Naive thymus-derived CD8-positive, alpha-beta T cell (primary cell): Measurements from ENCODE around the gene TBKBP1. TPM values are rescaled to one million over a fixed set of nuclear protein-coding genes. Genes with fewer than 3 reads are reported as not detected.

Experiments used
- ATAC-seq, 2 donors: fragments of 150-1000 bp; cut with Tn5 transposase in 1 of 2; sonication (Bioruptor Pico), chemical (Tn5 transposase) in 1 of 2; 1 replicate in 1 of 2; 2 replicates in 1 of 2; pipeline ENCODE4 v1.10.0; 2021; ENCODE audit warnings: mild to moderate bottlenecking in 2 of 2, moderate library complexity in 2 of 2
- POLR2A ChIA-PET: fragments of 350-600 bp; sonication (Branson Sonifier 250); formaldehyde crosslinking; loops from one replicate; lab custom pipeline; 2021; ENCODE audit warnings: antibody characterized with exemption; lab: Charles Lee
- DNase-seq, 10 donors: peaks; one replicate each; pipeline versions ENCODE4 v3.0.0 to v3.0.0-alpha.2; 2020 to 2022
- H3K27ac Mint-ChIP-seq, 10 donors: one replicate each; pipeline ENCODE4 v1.8.0; 2020 to 2022; ENCODE audit warnings: mild to moderate bottlenecking in 10 of 10, mixed read lengths in 10 of 10, moderate library complexity in 4 of 10, inconsistent platforms in 1 of 10
- H3K27me3 Mint-ChIP-seq, 5 donors: one replicate each; pipeline ENCODE4 v1.8.0; 2021 to 2022; ENCODE audit warnings: mixed read lengths in 5 of 5
- H3K36me3 Mint-ChIP-seq, 3 donors: one replicate each; pipeline ENCODE4 v1.8.0; 2020 to 2022; ENCODE audit warnings: mixed read lengths in 3 of 3, mild to moderate bottlenecking in 2 of 3, inconsistent platforms in 1 of 3
- H3K4me1 Mint-ChIP-seq, 4 donors: one replicate each; pipeline ENCODE4 v1.8.0; 2021 to 2022; ENCODE audit warnings: mixed read lengths in 4 of 4
- H3K4me3 Mint-ChIP-seq, 10 donors: one replicate each; pipeline ENCODE4 v1.8.0; 2020 to 2022; ENCODE audit warnings: mild to moderate bottlenecking in 10 of 10, mixed read lengths in 10 of 10, moderate library complexity in 6 of 10, inconsistent platforms in 1 of 10
- H3K9me3 Mint-ChIP-seq, 9 donors: one replicate each; pipeline ENCODE4 v1.8.0; 2020 to 2022; ENCODE audit warnings: mixed read lengths in 9 of 9, mild to moderate bottlenecking in 3 of 9, inconsistent platforms in 1 of 9, moderate library complexity in 1 of 9
- polyA plus RNA-seq, 3 donors: library from polyadenylated mRNA; unstranded; fragments of 300-500 nt; fragmentation: Illumina TruSeq; gene quantifications; one replicate each; pipeline ENCODE4 v1.2.3, GENCODE V29; 2021
- total RNA-seq, 8 experiments: library from RNA in 2 of 8; stranded (reverse) in 2 of 8; gene quantifications; one replicate each; pipeline ENCODE4 v1.2.3 and lab custom pipeline; 2021 to 2026

Gene TBKBP1
- total and polyA plus RNA-seq, 5 experiments from 2014 or later: 0.07 to 3.1 (median 1.0) TPM; not detected in 1

GRCh38 chr17:47701608-47702007 is 7.6 kb downstream of the TBKBP1 start:
- Mint-ChIP-seq H3K4me1 (peaks cover 38 to 71% (median 60%) of the 10 kb centered on the region in 4 donors), H3K27me3 (no peaks in the 10 kb centered on the region), H3K36me3 (no peaks in the 10 kb centered on the region), H3K27ac (peak overlapping the region in 3 of 10 donors; percentile 59 to 91 (median 70)), H3K9me3 (no peaks in the 10 kb centered on the region), H3K4me3 (peak overlapping the region in 4 of 10 donors; percentile 18 to 86 (median 54))
- ATAC-seq (no peak), DNase-seq (no peak)
- POLR2A ChIA-PET: interaction anchor here (1.2 kb wide), 1 partner anchor 39 kb away, joined by 3 read pairs; no protein-coding TSS in a partner anchor

GRCh38 chr17:47702391-47702995 is 8.5 kb downstream of the TBKBP1 start:
- no peaks in the 10 kb centered on the region for H3K9me3 Mint-ChIP-seq
- H3K4me1 Mint-ChIP-seq: peaks cover 46 to 79% (median 68%) of the 10 kb centered on the region in 4 donors
- H3K36me3 Mint-ChIP-seq: no peaks in the 10 kb centered on the region
- no peak for DNase-seq
- ATAC-seq: no peak
- H3K27me3 Mint-ChIP-seq: no peaks in the 10 kb centered on the region
- H3K27ac Mint-ChIP-seq: peak overlapping the region in 7 of 10 donors; percentile 40 to 91 (median 68)
- POLR2A ChIA-PET: no interaction called here
- H3K4me3 Mint-ChIP-seq: peak overlapping the region; percentile 7 to 63 (median 50)

GRCh38 chr17:47703191-47703591 is 9.2 kb downstream of the TBKBP1 start:
- POLR2A ChIA-PET: no interaction called here
- peak overlapping the region in 8 of 10 donors; percentile 20 to 89 (median 70) for H3K27ac Mint-ChIP-seq
- H3K27me3 Mint-ChIP-seq: no peaks in the 10 kb centered on the region
- ATAC-seq: peak; percentile 34 to 58
- H3K4me3 Mint-ChIP-seq: peak overlapping the region; percentile 57 to 82 (median 72)
- H3K9me3 Mint-ChIP-seq: no peaks in the 10 kb centered on the region
- peak in 6 of 10 donors; percentile 17 to 66 (median 46) for DNase-seq
- peaks cover 44 to 79% (median 72%) of the 10 kb centered on the region in 4 donors for H3K4me1 Mint-ChIP-seq
- H3K36me3 Mint-ChIP-seq: no peaks in the 10 kb centered on the region

- Mint-ChIP-seq H3K27me3 (no peaks in the 10 kb centered on the region), H3K27ac (peak overlapping the region in 9 of 10 donors; percentile 47 to 89 (median 72)), H3K36me3 (no peaks in the 10 kb centered on the region), H3K4me3 (peak overlapping the region; percentile 57 to 82 (median 72)), H3K4me1 (peaks cover 44 to 78% (median 70%) of the 10 kb centered on the region in 4 donors), H3K9me3 (no peaks in the 10 kb centered on the region)
- POLR2A ChIA-PET: interaction anchor here (0.8 to 1.1 kb wide), 2 partner anchors 11 to 29 kb away, joined by 4 read pairs; partner anchors contain the start of gene TBX21
- ATAC-seq: no peak
- no peak for DNase-seq
Measured at GRCh38 chr17:47703671-47704070, 9.7 kb downstream of the TBKBP1 start.

GRCh38 chr17:47704116-47704515 is 10.2 kb downstream of the TBKBP1 start:
- DNase-seq (no peak), ATAC-seq (no peak)
- peak overlapping the region in 9 of 10 donors; percentile 31 to 82 (median 71) for H3K4me3 Mint-ChIP-seq
- no peaks in the 10 kb centered on the region for H3K36me3 Mint-ChIP-seq
- peaks cover 42 to 76% (median 66%) of the 10 kb centered on the region in 4 donors for H3K4me1 Mint-ChIP-seq
- no peaks in the 10 kb centered on the region for H3K27me3 Mint-ChIP-seq
- POLR2A ChIA-PET: interaction anchor here (0.8 to 1.1 kb wide), 3 partner anchors 8 to 28 kb away, joined by 3 to 4 read pairs (median 4); partner anchors contain the start of gene TBX21
- peak overlapping the region in 8 of 10 donors; percentile 15 to 89 (median 80) for H3K27ac Mint-ChIP-seq
- no peaks in the 10 kb centered on the region for H3K9me3 Mint-ChIP-seq

- H3K4me3 Mint-ChIP-seq: peak overlapping the region in 9 of 10 donors; percentile 49 to 76 (median 72)
- peaks cover 40 to 74% (median 65%) of the 10 kb centered on the region in 4 donors for H3K4me1 Mint-ChIP-seq
- DNase-seq (peak in 1 of 10 donors; percentile 42), ATAC-seq (no peak)
- H3K27ac Mint-ChIP-seq: peak overlapping the region; percentile 18 to 89 (median 65)
- no peaks in the 10 kb centered on the region for H3K9me3 Mint-ChIP-seq
- POLR2A ChIA-PET: interaction anchor here (0.8 to 1.6 kb wide), 4 partner anchors 8 to 28 kb away, joined by 3 to 4 read pairs (median 4); partner anchors contain the start of gene TBX21
- H3K27me3 Mint-ChIP-seq: no peaks in the 10 kb centered on the region
- no peaks in the 10 kb centered on the region for H3K36me3 Mint-ChIP-seq
Measured at GRCh38 chr17:47704736-47705135, 10.8 kb downstream of the TBKBP1 start.

- Mint-ChIP-seq H3K36me3 (no peaks in the 10 kb centered on the region), H3K9me3 (no peaks in the 10 kb centered on the region), H3K27me3 (no peaks in the 10 kb centered on the region), H3K27ac (peak overlapping the region; percentile 37 to 89 (median 74)), H3K4me3 (peak overlapping the region in 9 of 10 donors; percentile 52 to 75 (median 72)), H3K4me1 (peaks cover 42 to 70% (median 67%) of the 10 kb centered on the region in 4 donors)
- POLR2A ChIA-PET: interaction anchor here (1.3 to 1.6 kb wide), 2 partner anchors 16 to 27 kb away, joined by 3 to 5 read pairs; no protein-coding TSS in a partner anchor
- peak in 1 of 10 donors; percentile 61 for DNase-seq
- ATAC-seq: peak; percentile 3 to 21
Measured at GRCh38 chr17:47705536-47706530, 11.9 kb downstream of the TBKBP1 start.

GRCh38 chr17:47707056-47707804 is 13.3 kb downstream of the TBKBP1 start:
- Mint-ChIP-seq H3K27ac (peak overlapping the region in 8 of 10 donors; percentile 37 to 89 (median 74)), H3K36me3 (no peaks in the 10 kb centered on the region), H3K9me3 (no peaks in the 10 kb centered on the region), H3K4me1 (peaks cover 40 to 66% (median 63%) of the 10 kb centered on the region in 4 donors), H3K27me3 (no peaks in the 10 kb centered on the region), H3K4me3 (peak overlapping the region in 6 of 10 donors; percentile 52 to 75 (median 73))
- DNase-seq: peak in 1 of 10 donors; percentile 49
- POLR2A ChIA-PET: interaction anchor here (0.6 to 1.4 kb wide), 4 partner anchors 10 to 28 kb away, joined by 3 to 7 read pairs (median 3); no protein-coding TSS in a partner anchor
- ATAC-seq: no peak

GRCh38 chr17:47707884-47708283 is 13.9 kb downstream of the TBKBP1 start:
- Mint-ChIP-seq H3K27ac (peak overlapping the region in 2 of 10 donors; percentile 46 to 89), H3K9me3 (no peaks in the 10 kb centered on the region), H3K4me3 (no peak overlapping the region), H3K27me3 (no peaks in the 10 kb centered on the region), H3K36me3 (no peaks in the 10 kb centered on the region), H3K4me1 (peaks cover 39 to 67% (median 59%) of the 10 kb centered on the region in 4 donors)
- POLR2A ChIA-PET: interaction anchor here (0.6 to 1.4 kb wide), 3 partner anchors 9 to 14 kb away, joined by 3 to 7 read pairs (median 3); no protein-coding TSS in a partner anchor
- DNase-seq: no peak
- ATAC-seq: no peak

- POLR2A ChIA-PET: interaction anchor here (1.4 kb wide), 1 partner anchor 10 kb away, joined by 7 read pairs; no protein-coding TSS in a partner anchor
- H3K27ac Mint-ChIP-seq: no peak overlapping the region
- H3K4me1 Mint-ChIP-seq: peaks cover 36 to 67% (median 57%) of the 10 kb centered on the region in 4 donors
- H3K27me3 Mint-ChIP-seq: no peaks in the 10 kb centered on the region
- no peaks in the 10 kb centered on the region for H3K9me3 Mint-ChIP-seq
- H3K36me3 Mint-ChIP-seq: no peaks in the 10 kb centered on the region
- no peak overlapping the region for H3K4me3 Mint-ChIP-seq
- no peak for ATAC-seq
- DNase-seq: no peak
Measured at GRCh38 chr17:47708312-47708863, 14.4 kb downstream of the TBKBP1 start.
